NCI-H187 treated with DMSO at 0.1 percent for 48 hours (cell line): ENCODE results near the gene ANKRD13B.

Source experiments
- DNase-seq: peaks from one replicate; lab custom pipeline; 2025; lab: John Stamatoyannopoulos, UW

ANKRD13B gene

GRCh38 chr17:29581583-29582253, 11.2 kb upstream of the ANKRD13B start:
- DNase-seq = no peak

DNA sequence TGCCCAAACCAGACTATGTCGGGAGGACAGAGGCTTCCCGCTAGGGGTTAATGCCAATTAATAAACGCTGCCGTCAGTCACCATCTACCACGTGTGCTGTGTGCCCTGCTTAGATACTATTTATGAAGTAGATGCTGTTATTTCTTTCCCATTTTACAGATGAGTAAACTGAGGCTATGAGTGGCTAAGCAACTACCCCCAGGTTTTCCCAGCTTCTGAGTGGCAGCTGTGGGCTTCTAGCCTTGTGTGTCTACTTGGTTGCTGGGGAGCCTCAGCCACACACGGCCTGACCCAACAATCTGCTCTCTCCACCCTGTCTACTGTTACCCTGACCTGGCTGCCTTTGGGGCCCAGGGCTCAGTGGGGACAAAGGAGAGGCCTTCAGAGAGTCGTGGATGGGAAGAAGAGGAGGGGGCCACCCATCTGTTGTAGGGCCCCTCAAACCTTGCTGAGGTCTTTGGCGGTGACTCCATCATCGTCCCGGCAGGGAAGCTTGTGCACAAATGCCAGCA, 10.6 kb upstream of the ANKRD13B start:
- no peak for DNase-seq

DNA sequence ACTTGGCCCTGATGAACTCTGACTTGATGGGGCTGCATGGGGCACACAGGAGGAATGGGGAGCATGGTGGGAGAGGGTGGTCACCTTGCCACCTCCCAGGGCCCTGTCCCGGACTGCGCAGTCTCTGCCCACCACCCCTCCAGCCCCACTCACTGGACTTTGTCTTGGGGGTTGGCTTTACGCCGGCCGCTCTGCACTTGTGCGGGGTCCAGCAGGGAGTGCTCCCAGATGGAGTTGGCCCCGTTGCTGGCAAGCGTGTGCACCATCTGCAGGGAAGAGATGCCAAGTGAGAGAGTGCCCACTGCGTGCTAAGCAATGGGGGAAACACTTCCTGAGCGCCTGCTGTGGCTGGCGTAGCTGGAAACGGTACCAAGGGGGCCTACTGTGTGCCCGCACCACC, 10.2 kb upstream of the ANKRD13B start:
- DNase-seq = no peak

GRCh38 chr17:29583324-29584248, 9.3 kb upstream of the ANKRD13B start:
- no peak for DNase-seq

- no peak for DNase-seq
These were observed 8.4 kb upstream of the ANKRD13B start for GRCh38 chr17:29584452-29585079.

DNA sequence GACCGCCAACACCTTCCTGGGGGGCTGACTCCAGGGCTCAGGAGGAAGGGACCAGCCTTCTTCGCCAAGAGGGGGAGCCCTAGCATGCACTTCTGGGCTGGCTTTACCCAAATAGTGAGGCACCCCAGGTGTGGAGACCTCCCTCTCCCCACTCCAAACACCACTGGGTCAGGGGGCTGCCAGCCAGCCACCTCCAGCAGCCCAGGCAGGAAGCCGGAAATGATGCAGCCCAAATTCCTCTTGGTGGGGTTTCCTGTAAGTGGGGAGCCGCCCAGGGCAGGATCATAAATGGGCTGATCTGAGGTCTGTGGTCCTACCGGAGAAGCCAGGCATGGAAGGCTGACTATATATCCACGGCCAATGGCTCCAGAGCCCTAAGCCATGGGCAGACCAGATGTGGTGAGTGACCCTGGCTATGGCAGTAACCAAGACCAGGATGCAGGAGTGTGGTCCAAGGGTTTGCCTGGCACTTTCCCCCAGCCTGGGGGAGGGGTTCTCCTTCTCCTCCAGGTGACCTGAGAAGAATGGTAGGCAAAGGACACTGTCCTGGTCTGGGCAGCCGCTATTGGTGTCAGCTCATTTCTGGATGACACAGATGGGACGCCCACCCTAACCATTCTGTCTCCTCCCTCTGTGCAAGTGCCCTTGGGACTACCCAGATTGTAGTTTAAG, 7.7 kb upstream of the ANKRD13B start:
- no peak for DNase-seq

- DNase-seq = no peak
These were observed 6.1 kb upstream of the ANKRD13B start for GRCh38 chr17:29586676-29587469.

- no peak for DNase-seq
These were observed 5.3 kb upstream of the ANKRD13B start for GRCh38 chr17:29587591-29587990.

GRCh38 chr17:29588017-29588561, 4.8 kb upstream of the ANKRD13B start:
- no peak for DNase-seq

GRCh38 chr17:29588562-29589411, 4.1 kb upstream of the ANKRD13B start:
- DNase-seq = no peak

GRCh38 chr17:29589524-29590410, 3.2 kb upstream of the ANKRD13B start, which contains the start of gene GIT1:
Gene GIT1 (minus strand): TSS chr17:29589648. CDS start chr17:29589378, 270 bp downstream.
- DNase-seq = peak; percentile 26

- DNase-seq = no peak
These were observed 2.4 kb upstream of the ANKRD13B start for GRCh38 chr17:29590411-29591145.

- no peak for DNase-seq
These were observed 1.7 kb upstream of the ANKRD13B start for GRCh38 chr17:29591146-29591736.

GRCh38 chr17:29591737-29592608, 959 bp upstream of the ANKRD13B start:
- peak; percentile 34 for DNase-seq

- DNase-seq = no peak
These were observed 923 bp downstream of the ANKRD13B start for GRCh38 chr17:29593591-29594518.
